WERI-Rb-1 (cell line): ENCODE data around the gene LHFPL2.

ENCODE experiments used
- DNase-seq: peaks from one replicate; pipeline ENCODE4 v3.0.0-alpha.2; 2020
- H3K27ac ChIP-seq: fragments of 250-450 bp; sonication (Bioruptor Pico); 2 replicates; pipeline ENCODE4 v1.5.1; 2020; ENCODE audit warnings: mild to moderate bottlenecking, moderate library complexity
- H3K27me3 ChIP-seq: fragments of 250-450 bp; sonication (Bioruptor Pico); 2 replicates; pipeline ENCODE4 v1.5.1; 2021; ENCODE audit warnings: mild to moderate bottlenecking, low read depth, moderate library complexity; ENCODE audit not compliant: insufficient read depth, severe bottlenecking
- H3K36me3 ChIP-seq: fragments of 250-450 bp; sonication (Bioruptor Pico); 2 replicates; pipeline ENCODE4 v1.5.1; 2020; ENCODE audit warnings: mild to moderate bottlenecking, moderate library complexity
- H3K4me3 ChIP-seq: 2 replicates; pipeline ENCODE4 v1.5.1; 2011; ENCODE audit warnings: low read depth, mild to moderate bottlenecking, control low read depth, low read length
- H3K9me3 ChIP-seq: fragments of 250-450 bp; sonication (Bioruptor Pico); 2 replicates; pipeline ENCODE4 v1.5.1; 2021; ENCODE audit warnings: mild to moderate bottlenecking, moderate library complexity; ENCODE audit not compliant: severe bottlenecking
- CTCF ChIP-seq: IDR thresholded peaks from 2 replicates; pipeline ENCODE4 v1.5.1; 2011; ENCODE audit warnings: low read depth, mild to moderate bottlenecking, control low read depth, inconsistent platforms, low read length

LHFPL2 gene

GRCh38 chr5:78544561-78545201 lies 103.9 kb downstream of the LHFPL2 start:
- no peak for DNase-seq

GRCh38 chr5:78543916-78544315 lies 104.7 kb downstream of the LHFPL2 start:
- Histone ChIP-seq H3K4me3 (no peak overlapping the region), H3K27ac (no peak overlapping the region), H3K27me3 (no peaks in the 10 kb centered on the region), H3K9me3 (no peaks in the 10 kb centered on the region), H3K36me3 (no peaks in the 10 kb centered on the region; the same call in 1 of the 2 replicates)
- DNase-seq, result no peak
- TF ChIP-seq CTCF, result no peak

More at GRCh38 chr5:78544561-78545201, 103.9 kb downstream of the LHFPL2 start:
- Histone ChIP-seq H3K27me3 (no peaks in the 10 kb centered on the region), H3K27ac (no peak overlapping the region), H3K36me3 (peaks cover 3% of the 10 kb centered on the region), H3K4me3 (no peak overlapping the region), H3K9me3 (no peaks in the 10 kb centered on the region)
- TF ChIP-seq CTCF, result no peak

GRCh38 chr5:78543292-78543691 lies 105.3 kb downstream of the LHFPL2 start:
- TF ChIP-seq CTCF, result no peak
- Histone ChIP-seq H3K27ac (no peak overlapping the region), H3K4me3 (no peak overlapping the region), H3K27me3 (no peaks in the 10 kb centered on the region), H3K9me3 (no peaks in the 10 kb centered on the region), H3K36me3 (no peaks in the 10 kb centered on the region; the same call in 1 of the 2 replicates)
- DNase-seq, result no peak

- H3K27me3 ChIP-seq, result no peaks in the 10 kb centered on the region
- no peak for DNase-seq
- H3K4me3 ChIP-seq, result no peak overlapping the region
- no peaks in the 10 kb centered on the region; the same call in 1 of the 2 replicates for H3K36me3 ChIP-seq
- no peaks in the 10 kb centered on the region for H3K9me3 ChIP-seq
- TF ChIP-seq CTCF, result no peak
- H3K27ac ChIP-seq, result no peak overlapping the region
Observed at GRCh38 chr5:78542321-78542840, 106.2 kb downstream of the LHFPL2 start.

- H3K4me3 ChIP-seq, result no peak overlapping the region
- H3K36me3 ChIP-seq, result no peaks in the 10 kb centered on the region; the same call in 1 of the 2 replicates
- H3K27me3 ChIP-seq, result no peaks in the 10 kb centered on the region
- DNase-seq, result no peak
- no peaks in the 10 kb centered on the region for H3K9me3 ChIP-seq
- no peak for TF ChIP-seq CTCF
- H3K27ac ChIP-seq, result no peak overlapping the region
Observed at GRCh38 chr5:78541086-78541654, 107.4 kb downstream of the LHFPL2 start.
